IPS-15b (cell line): Measurements from ENCODE around the gene PPDPF.

Source experiments
- H3K27me3 ChIP-seq: one replicate; pipeline ENCODE4 v1.6.1; 2013; ENCODE audit warnings: low read length; ENCODE audit not compliant: control insufficient read depth, insufficient read depth
- H3K36me3 ChIP-seq: one replicate; pipeline ENCODE4 v1.6.1; 2013; ENCODE audit warnings: low read length; ENCODE audit not compliant: control insufficient read depth, insufficient read depth
- H3K4me1 ChIP-seq: one replicate; pipeline ENCODE4 v1.6.1; 2013; ENCODE audit warnings: mild to moderate bottlenecking, low read length; ENCODE audit not compliant: control insufficient read depth, insufficient read depth
- H3K4me3 ChIP-seq: one replicate; pipeline ENCODE4 v1.5.1; 2013; ENCODE audit warnings: low read depth, low read length
- H3K9ac ChIP-seq: one replicate; pipeline ENCODE4 v1.6.1; 2013; ENCODE audit warnings: low read depth, mild to moderate bottlenecking, low read length
- H3K9me3 ChIP-seq: one replicate; pipeline ENCODE4 v1.6.1; 2013; ENCODE audit warnings: mild to moderate bottlenecking, low read length; ENCODE audit not compliant: control insufficient read depth, insufficient read depth

The PPDPF gene

GRCh38 chr20:63497138-63497945 lies 23.2 kb upstream of the PPDPF start:
- H3K4me3 ChIP-seq = peak overlapping the region; percentile 37
- H3K36me3 ChIP-seq = peaks cover 21% of the 10 kb centered on the region
- H3K9ac ChIP-seq = no peak overlapping the region
- H3K27me3 ChIP-seq = peaks cover 16% of the 10 kb centered on the region
- no peaks in the 10 kb centered on the region for H3K9me3 ChIP-seq
- H3K4me1 ChIP-seq = no peaks in the 10 kb centered on the region

GRCh38 chr20:63497946-63498935 lies 22.3 kb upstream of the PPDPF start:
- Histone ChIP-seq H3K36me3 (peaks cover 13% of the 10 kb centered on the region), H3K9me3 (no peaks in the 10 kb centered on the region), H3K4me3 (peak overlapping the region; percentile 37), H3K27me3 (peaks cover 16% of the 10 kb centered on the region), H3K9ac (no peak overlapping the region), H3K4me1 (no peaks in the 10 kb centered on the region)

- peak within 1 kb of the TSS; percentile 50 for H3K4me3 ChIP-seq
- no peaks in the 10 kb centered on the region for H3K9me3 ChIP-seq
- H3K9ac ChIP-seq = no peak within 1 kb of the TSS
- peaks cover 10% of the 10 kb centered on the region for H3K36me3 ChIP-seq
- H3K27me3 ChIP-seq = peaks cover 16% of the 10 kb centered on the region
- no peaks in the 10 kb centered on the region for H3K4me1 ChIP-seq
Measured at GRCh38 chr20:63498960-63499337, 21.6 kb upstream of the PPDPF start, which contains the start of gene EEF1A2. Gene EEF1A2, minus strand, starts transcription at chr20:63499083. Its CDS starts 1,320 bp downstream, at chr20:63497763.

GRCh38 chr20:63499338-63499969 lies 21.1 kb upstream of the PPDPF start:
- no peaks in the 10 kb centered on the region for H3K4me1 ChIP-seq
- H3K27me3 ChIP-seq = peaks cover 16% of the 10 kb centered on the region
- H3K9ac ChIP-seq = no peak overlapping the region
- peaks cover 6% of the 10 kb centered on the region for H3K36me3 ChIP-seq
- H3K9me3 ChIP-seq = no peaks in the 10 kb centered on the region
- peak overlapping the region; percentile 50 for H3K4me3 ChIP-seq

- Histone ChIP-seq H3K9me3 (no peaks in the 10 kb centered on the region), H3K4me1 (no peaks in the 10 kb centered on the region), H3K27me3 (peaks cover 20% of the 10 kb centered on the region), H3K4me3 (no peak overlapping the region), H3K9ac (no peak overlapping the region), H3K36me3 (peaks cover under 1% of the 10 kb centered on the region)
Measured at GRCh38 chr20:63500151-63500901, 20.2 kb upstream of the PPDPF start.

GRCh38 chr20:63500902-63501817 lies 19.4 kb upstream of the PPDPF start:
- Histone ChIP-seq H3K36me3 (no peaks in the 10 kb centered on the region), H3K9me3 (no peaks in the 10 kb centered on the region), H3K4me3 (no peak overlapping the region), H3K27me3 (peaks cover 20% of the 10 kb centered on the region), H3K4me1 (no peaks in the 10 kb centered on the region), H3K9ac (no peak overlapping the region)

GRCh38 chr20:63501818-63502670 lies 18.5 kb upstream of the PPDPF start:
- peaks cover 16% of the 10 kb centered on the region for H3K27me3 ChIP-seq
- H3K4me3 ChIP-seq = peak overlapping the region; percentile 41
- H3K36me3 ChIP-seq = no peaks in the 10 kb centered on the region
- no peak overlapping the region for H3K9ac ChIP-seq
- H3K4me1 ChIP-seq = no peaks in the 10 kb centered on the region
- H3K9me3 ChIP-seq = no peaks in the 10 kb centered on the region

- no peak overlapping the region for H3K9ac ChIP-seq
- H3K9me3 ChIP-seq = no peaks in the 10 kb centered on the region
- no peaks in the 10 kb centered on the region for H3K36me3 ChIP-seq
- no peak overlapping the region for H3K4me3 ChIP-seq
- H3K27me3 ChIP-seq = peaks cover 15% of the 10 kb centered on the region
- H3K4me1 ChIP-seq = no peaks in the 10 kb centered on the region
Measured at GRCh38 chr20:63502671-63503172, 17.8 kb upstream of the PPDPF start.

- no peak overlapping the region for H3K9ac ChIP-seq
- no peaks in the 10 kb centered on the region for H3K9me3 ChIP-seq
- peaks cover 9% of the 10 kb centered on the region for H3K27me3 ChIP-seq
- H3K36me3 ChIP-seq = no peaks in the 10 kb centered on the region
- H3K4me3 ChIP-seq = no peak overlapping the region
- no peaks in the 10 kb centered on the region for H3K4me1 ChIP-seq
Measured at GRCh38 chr20:63503524-63503923, 17.0 kb upstream of the PPDPF start.
